ENCODE data around the gene PXMP2.

PXMP2 gene

GRCh38 chr12:132653567-132654290 is 33.7 kb upstream of the PXMP2 start:
- H3K9me2 ChIP-seq (replicated peaks; ENCODE audit: insufficient read depth, low read length) = no peaks in the 10 kb centered on the region
- H3K9ac ChIP-seq (ENCODE audit: low read length) = no peak overlapping the region
- H3K79me2 ChIP-seq (ENCODE audit: insufficient read depth, low read length) = no peaks in the 10 kb centered on the region
- no peak overlapping the region for H2AFZ ChIP-seq (ENCODE audit: low read depth, low read length, severe bottlenecking)
- H3K9me3 ChIP-seq (ENCODE audit: insufficient read depth, low read length) = no peaks in the 10 kb centered on the region
- no peak overlapping the region for H3K27ac ChIP-seq (ENCODE audit: low read depth, low read length)
- no peaks in the 10 kb centered on the region for H3K27me3 ChIP-seq (ENCODE audit: low read length)
- peaks cover 41% of the 10 kb centered on the region for H3K36me3 ChIP-seq (ENCODE audit: low read length)
- H4K20me1 ChIP-seq (ENCODE audit: low read depth, low read length) = no peaks in the 10 kb centered on the region
- no peak for TF ChIP-seq CTCF (IDR thresholded peaks at IDR 0.05; ENCODE audit: insufficient read depth, low read length, poor library complexity, severe bottlenecking)
- no peak for TF ChIP-seq EZH2phosphoT487 (conservative IDR thresholded peaks at IDR 0.05; ENCODE audit: low read length)
- H3K4me3 ChIP-seq (ENCODE audit: insufficient read depth, low read length, poor library complexity, severe bottlenecking) = no peak overlapping the region
- no peak overlapping the region for H3K4me2 ChIP-seq (ENCODE audit: low read depth, low read length, poor library complexity, severe bottlenecking)
- H3F3A ChIP-seq (ENCODE audit: insufficient read depth) = no peaks in the 10 kb centered on the region

GRCh38 chr12:132657004-132657727 is 30.2 kb upstream of the PXMP2 start:
- H3K9ac ChIP-seq (ENCODE audit: low read length) = no peak overlapping the region
- H3K4me3 ChIP-seq (ENCODE audit: insufficient read depth, low read length, poor library complexity, severe bottlenecking) = no peak overlapping the region
- TF ChIP-seq EZH2phosphoT487 (conservative IDR thresholded peaks at IDR 0.05; ENCODE audit: low read length) (no peak), CTCF (IDR thresholded peaks at IDR 0.05; ENCODE audit: insufficient read depth, low read length, poor library complexity, severe bottlenecking) (no peak)
- no peaks in the 10 kb centered on the region for H3K9me3 ChIP-seq (ENCODE audit: insufficient read depth, low read length)
- H3K27me3 ChIP-seq (ENCODE audit: low read length) = no peaks in the 10 kb centered on the region
- H3F3A ChIP-seq (ENCODE audit: insufficient read depth) = no peaks in the 10 kb centered on the region
- no peak overlapping the region for H3K27ac ChIP-seq (ENCODE audit: low read depth, low read length)
- no peaks in the 10 kb centered on the region for H3K9me2 ChIP-seq (replicated peaks; ENCODE audit: insufficient read depth, low read length)
- H4K20me1 ChIP-seq (ENCODE audit: low read depth, low read length) = no peaks in the 10 kb centered on the region
- H3K36me3 ChIP-seq (ENCODE audit: low read length) = peaks cover 55% of the 10 kb centered on the region
- no peak overlapping the region for H3K4me2 ChIP-seq (ENCODE audit: low read depth, low read length, poor library complexity, severe bottlenecking)
- no peak overlapping the region for H2AFZ ChIP-seq (ENCODE audit: low read depth, low read length, severe bottlenecking)
- no peaks in the 10 kb centered on the region for H3K79me2 ChIP-seq (ENCODE audit: insufficient read depth, low read length)

GRCh38 chr12:132658149-132658894 is 29.1 kb upstream of the PXMP2 start:
- Histone ChIP-seq H2AFZ (ENCODE audit: low read depth, low read length, severe bottlenecking) (no peak overlapping the region), H3K36me3 (ENCODE audit: low read length) (peaks cover 55% of the 10 kb centered on the region), H3K4me3 (ENCODE audit: insufficient read depth, low read length, poor library complexity, severe bottlenecking) (no peak overlapping the region), H3K27ac (ENCODE audit: low read depth, low read length) (no peak overlapping the region), H3K79me2 (ENCODE audit: insufficient read depth, low read length) (no peaks in the 10 kb centered on the region), H4K20me1 (ENCODE audit: low read depth, low read length) (no peaks in the 10 kb centered on the region), H3K9me3 (ENCODE audit: insufficient read depth, low read length) (no peaks in the 10 kb centered on the region), H3K9ac (ENCODE audit: low read length) (no peak overlapping the region), H3K4me2 (ENCODE audit: low read depth, low read length, poor library complexity, severe bottlenecking) (no peak overlapping the region), H3K27me3 (ENCODE audit: low read length) (no peaks in the 10 kb centered on the region), H3F3A (ENCODE audit: insufficient read depth) (no peaks in the 10 kb centered on the region), H3K9me2 (replicated peaks; ENCODE audit: insufficient read depth, low read length) (no peaks in the 10 kb centered on the region)
- TF ChIP-seq CTCF (IDR thresholded peaks at IDR 0.05; ENCODE audit: insufficient read depth, low read length, poor library complexity, severe bottlenecking) (no peak), EZH2phosphoT487 (conservative IDR thresholded peaks at IDR 0.05; ENCODE audit: low read length) (no peak)

Measured in SU-DHL-6 (cell line).